Liver (tissue), 3 donors: Measurements from ENCODE around the gene CHERP.

Experiments
- ATF3 ChIP-seq: IDR thresholded peaks from 2 replicates; pipeline ENCODE4 v1.6.1; 2016; ENCODE audit warnings: antibody characterized with exemption
- CTCF ChIP-seq: fragments of 150-350 bp; IDR thresholded peaks from 2 replicates; pipeline ENCODE4 v1.5.1; 2017; ENCODE audit warnings: improper control_type of control experiment, low read depth, low read length; ENCODE audit not compliant: missing input control
- FOXA1 ChIP-seq: IDR thresholded peaks from 2 replicates; pipeline ENCODE4 v1.6.1; 2016; ENCODE audit warnings: antibody characterized with exemption
- MAX ChIP-seq: IDR thresholded peaks from 2 replicates; pipeline ENCODE4 v1.6.1; 2016; ENCODE audit warnings: antibody characterized with exemption
- RAD21 ChIP-seq, 2 donors: IDR thresholded peaks; 2 replicates each; pipeline ENCODE4 v1.6.1; 2016; ENCODE audit warnings: antibody characterized with exemption in 2 of 2, mild to moderate bottlenecking in 2 of 2
- ZBTB33 ChIP-seq: IDR thresholded peaks from 2 replicates; pipeline ENCODE4 v1.6.1; 2016; ENCODE audit warnings: antibody characterized with exemption
- donor health status: healthy.
- donor health status: healthy.

GRCh38 chr19:16577531-16577985 is 35.3 kb upstream of the CHERP start:
- TF ChIP-seq CTCF (no peak), ZBTB33 (no peak), ATF3 (no peak), FOXA1 (no peak), RAD21 (IDR thresholded peaks at IDR 0.05) (no peak), MAX (no peak)
